Endothelial cell of umbilical vein (primary cell): ENCODE results near the gene APBA2. TPM values are rescaled to one million over a fixed set of nuclear protein-coding genes. Genes with fewer than 3 reads are reported as not detected.

Experiments
- BruUV-seq: library from RNA; stranded (reverse); fragments of 400-500 nt; replicated peaks from 2 replicates; lab custom pipeline; 2021; lab: Mats Ljungman, UMichigan
- CTCF ChIA-PET: fragments of 300-600, 350-600 bp; sonication (Branson Sonifier 250); formaldehyde crosslinking; loops from one replicate; lab custom pipeline; 2021; ENCODE audit warnings: antibody characterized with exemption, inconsistent platforms; lab: Charles Lee
- POLR2A ChIA-PET: fragments of 300-600, 350-600 bp; sonication (Branson Sonifier 250); formaldehyde crosslinking; loops from one replicate; lab custom pipeline; 2021; ENCODE audit warnings: antibody characterized with exemption, inconsistent platforms; lab: Charles Lee
- DNase-seq: peaks from one replicate; pipeline ENCODE4 v3.0.0-alpha.2; 2011; ENCODE audit warnings: low read depth, low spot score
- FAIRE-seq: peaks from 2 replicates; lab custom pipeline; 2011; peaks lifted over from hg19 to GRCh38; lab: Jason Lieb, UNC
- H2AFZ ChIP-seq: 2 replicates; pipeline ENCODE4 v1.6.0; 2012; ENCODE audit warnings: low read depth, low read length, control low read depth, inconsistent platforms
- H3K27ac ChIP-seq: 2 replicates; pipeline ENCODE4 v1.5.1; 2011; ENCODE audit warnings: low read depth, mild to moderate bottlenecking, control low read depth, low read length, moderate library complexity; ENCODE audit not compliant: insufficient read depth
- H3K27me3 ChIP-seq, 2 experiments: 2 replicates each; pipeline versions ENCODE4 v1.6.0 to v1.6.1; 2011; ENCODE audit warnings: low read length in 2 of 2, mixed read lengths in 1 of 2; ENCODE audit not compliant: control insufficient read depth in 2 of 2, insufficient read depth in 2 of 2
- H3K36me3 ChIP-seq, 2 experiments: 2 replicates in 1 of 2; 3 replicates in 1 of 2; pipeline ENCODE4 v1.5.1; 2011; ENCODE audit warnings: low read length in 2 of 2, mild to moderate bottlenecking in 1 of 2, moderate library complexity in 1 of 2; ENCODE audit not compliant: control insufficient read depth in 2 of 2, insufficient read depth in 2 of 2; ENCODE audit errors: extremely low read depth in 1 of 2
- H3K4me1 ChIP-seq: 3 replicates; pipeline ENCODE4 v1.5.1; 2011; ENCODE audit warnings: mild to moderate bottlenecking, low read length; ENCODE audit not compliant: control insufficient read depth, insufficient read depth; ENCODE audit errors: extremely low read depth
- H3K4me2 ChIP-seq: 2 replicates; pipeline ENCODE4 v1.6.1; 2011; ENCODE audit warnings: low read length, control low read depth, mixed read lengths; ENCODE audit not compliant: insufficient read depth
- H3K4me3 ChIP-seq, 3 experiments: fragments of 200-600 bp in 1 of 3; sonication (generic), shearing (Covaris generic) in 1 of 3; replicated peaks in 1 of 3; 2 replicates each; pipeline ENCODE4 v1.5.1; 2011 to 2016; ENCODE audit warnings: control low read depth in 3 of 3, low read length in 3 of 3, mild to moderate bottlenecking in 2 of 3, inconsistent platforms in 1 of 3, low read depth in 1 of 3, moderate library complexity in 1 of 3; ENCODE audit not compliant: insufficient read depth in 1 of 3
- H3K79me2 ChIP-seq: 2 replicates; pipeline ENCODE4 v1.6.0; 2012; ENCODE audit warnings: low read length, inconsistent platforms; ENCODE audit not compliant: control insufficient read depth, insufficient read depth
- H3K9ac ChIP-seq: replicated peaks from 2 replicates; pipeline ENCODE3; 2011; ENCODE audit warnings: low read length, control low read depth; ENCODE audit not compliant: insufficient read depth; ENCODE audit errors: extremely low read depth
- H3K9me1 ChIP-seq: replicated peaks from 3 replicates; pipeline ENCODE4 v1.6.0; 2011; ENCODE audit warnings: mild to moderate bottlenecking, low read length; ENCODE audit not compliant: control insufficient read depth, insufficient read depth; ENCODE audit errors: extremely low read depth
- H3K9me3 ChIP-seq: replicated peaks from 2 replicates; pipeline ENCODE4 v1.5.1; 2012; ENCODE audit warnings: low read length, inconsistent platforms; ENCODE audit not compliant: control insufficient read depth, insufficient read depth
- H4K20me1 ChIP-seq: replicated peaks from 2 replicates; pipeline ENCODE3; 2011; ENCODE audit warnings: mild to moderate bottlenecking, low read length; ENCODE audit not compliant: control insufficient read depth, insufficient read depth; ENCODE audit errors: extremely low read depth
- CTCF ChIP-seq, 2 donors: IDR thresholded peaks; 1 replicate in 1 of 2; 2 replicates in 1 of 2; pipeline ENCODE4 v1.5.1; 2011; ENCODE audit warnings: low read length in 2 of 2, mild to moderate bottlenecking in 2 of 2, moderate library complexity in 2 of 2, control low read depth in 1 of 2, inconsistent platforms in 1 of 2, low read depth in 1 of 2; ENCODE audit not compliant: insufficient read depth in 1 of 2; ENCODE audit errors: extremely low read depth in 1 of 2
- EZH2 ChIP-seq: IDR thresholded peaks from 2 replicates; pipeline ENCODE4 v1.6.1; 2012; ENCODE audit warnings: borderline replicate concordance, low read depth, mild to moderate bottlenecking, moderate library complexity, low read length, inconsistent platforms; ENCODE audit not compliant: severe bottlenecking
- FOS ChIP-seq: IDR thresholded peaks from 2 replicates; pipeline ENCODE4 v1.6.1; 2011; ENCODE audit warnings: mild to moderate bottlenecking, low read length, moderate library complexity, borderline replicate concordance; ENCODE audit not compliant: insufficient read depth
- GATA2 ChIP-seq: IDR thresholded peaks from 2 replicates; pipeline ENCODE4 v1.7.0; 2011; ENCODE audit warnings: low read depth, mild to moderate bottlenecking, moderate library complexity, mixed read lengths, low read length; ENCODE audit not compliant: insufficient read length, insufficient read depth
- JUN ChIP-seq: IDR thresholded peaks from 2 replicates; pipeline ENCODE4 v1.6.1; 2011; ENCODE audit warnings: borderline replicate concordance, low read depth; ENCODE audit not compliant: insufficient read length, insufficient read depth
- MYC ChIP-seq: IDR thresholded peaks from one replicate; pipeline ENCODE4 v1.6.1; 2011; ENCODE audit warnings: mild to moderate bottlenecking, low read depth, low read length
- POLR2A ChIP-seq: IDR thresholded peaks from 2 replicates; pipeline ENCODE4 v1.6.1; 2012; ENCODE audit warnings: low read depth, mild to moderate bottlenecking, control low read depth, low read length
- POLR2AphosphoS5 ChIP-seq: IDR thresholded peaks from 2 replicates; pipeline ENCODE4 v1.6.1; 2012; ENCODE audit warnings: low read depth, mild to moderate bottlenecking, control low read depth, low read length, moderate library complexity; ENCODE audit not compliant: insufficient read depth
- dilution Hi-C: fragments of 300-500 bp; cut with MboI; formaldehyde crosslinking; loops from one replicate; pipeline ENCODE4 v1.15.0; 2019; ENCODE audit warnings: low sequenced_read_pairs; ENCODE audit not compliant: extremely low pct_ligation_motif_present
- intact Hi-C: fragments of 100-400 bp; cut with micrococcal nuclease; formaldehyde crosslinking; loops from one replicate; pipeline ENCODE4 v1.10.0; 2022
- polyA plus RNA-seq, 4 experiments: library from polyadenylated mRNA; depleted of rRNA in 3 of 4; stranded (reverse) in 3 of 4; unstranded in 1 of 4; fragments of >200 nt; gene quantifications; 2 replicates each; pipeline versions ENCODE4 v1.2.1 to v1.2.3, GENCODE V29; 2011 to 2012; ENCODE audit warnings: missing spikeins in 1 of 4
- total RNA-seq: library from RNA; stranded (reverse); gene quantifications from 2 replicates; pipeline ENCODE4 v1.2.3, GENCODE V29; 2021
- TF ChIP-seq, protein P1 (sequence below): IDR thresholded peaks from 2 replicates; pipeline ENCODE4 v1.6.1; 2011; ENCODE audit not compliant: insufficient read depth, insufficient read length

APBA2 gene
- total and polyA plus RNA-seq, 2 donors (not counting 3 experiments of a cell fraction or from before 2014, with no cell fraction given) = 5.7 to 11.1 TPM

DNA sequence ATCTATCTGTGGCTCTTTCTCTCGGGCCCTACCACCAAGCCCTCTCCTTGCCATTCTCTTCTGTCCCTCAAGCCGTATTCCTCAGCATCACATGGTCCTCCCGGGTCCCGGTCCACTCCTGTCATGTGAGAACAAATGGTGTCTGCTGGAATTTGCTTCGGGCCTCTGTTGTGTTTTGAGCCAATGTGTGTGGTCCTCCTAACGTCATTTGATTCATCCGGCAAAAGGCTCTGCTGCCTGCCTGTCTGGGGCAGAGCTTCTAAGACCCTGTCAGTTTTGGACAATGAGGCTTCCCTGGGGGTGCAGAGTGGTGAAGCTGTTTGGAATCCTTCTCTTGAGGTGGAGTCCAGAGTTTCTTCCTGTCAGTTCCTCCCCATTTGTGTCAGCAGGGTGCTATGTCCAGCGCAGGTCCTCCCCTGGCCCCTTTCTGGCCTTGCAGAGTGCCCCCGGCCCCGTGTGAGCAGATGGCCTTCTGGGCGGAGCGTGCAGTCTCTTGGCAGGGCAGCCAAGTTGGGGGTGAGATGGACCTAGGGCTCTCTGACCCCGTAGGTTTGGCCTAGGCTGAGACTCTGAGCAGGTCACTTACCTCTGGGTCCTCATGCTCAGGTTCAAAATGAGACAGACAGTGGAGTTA, 93.6 kb downstream of the APBA2 start:
- dilution Hi-C loops (no loop called here), intact Hi-C loops (loop anchor here (5.0 kb wide), 4 partner anchors 62 to 192 kb away; no protein-coding TSS in a partner anchor)
- H3K9me1 ChIP-seq = no peaks in the 10 kb centered on the region
- no peaks in the 10 kb centered on the region for H3K79me2 ChIP-seq
- CTCF ChIA-PET = no interaction called here
- peaks cover 2% of the 10 kb centered on the region for H4K20me1 ChIP-seq
- peaks cover 10% of the 10 kb centered on the region for H3K4me1 ChIP-seq
- no peak overlapping the region for H3K4me2 ChIP-seq
- H3K9ac ChIP-seq = no peak overlapping the region
- FAIRE-seq = no peak
- H2AFZ ChIP-seq = no peak overlapping the region
- H3K9me3 ChIP-seq = no peaks in the 10 kb centered on the region
- H3K27ac ChIP-seq = no peak overlapping the region
- DNase-seq = no peak
- no peaks in the 10 kb centered on the region for H3K27me3 ChIP-seq
- no peak for TF ChIP-seq POLR2AphosphoS5
- TF ChIP-seq, protein P1, sequence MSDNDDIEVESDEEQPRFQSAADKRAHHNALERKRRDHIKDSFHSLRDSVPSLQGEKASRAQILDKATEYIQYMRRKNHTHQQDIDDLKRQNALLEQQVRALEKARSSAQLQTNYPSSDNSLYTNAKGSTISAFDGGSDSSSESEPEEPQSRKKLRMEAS = no peak
- TF ChIP-seq GATA2 = no peak
- no peak for TF ChIP-seq CTCF (IDR thresholded peaks at IDR 0.05; ENCODE audit: extremely low read depth in 1 of 2, insufficient read depth in 1 of 2, low read depth in 1 of 2, low read length in 2 of 2)
- TF ChIP-seq EZH2 = no peak
- TF ChIP-seq POLR2A = no peak
- TF ChIP-seq MYC = no peak
- no peak for TF ChIP-seq FOS
- TF ChIP-seq JUN = no peak
- POLR2A ChIA-PET = no interaction called here
- BruUV-seq = no TSS peak
- no peaks in the 10 kb centered on the region for H3K36me3 ChIP-seq
- no peak overlapping the region for H3K4me3 ChIP-seq
